Cardiac fibroblast (primary cell): Measurements from ENCODE around the gene DDIT4L.

Source experiments
- DNase-seq, 2 donors: peaks; one replicate each; pipeline versions ENCODE4 v3.0.0 to v3.0.0-alpha.2; 2010; ENCODE audit warnings: low read depth in 2 of 2
- H3K4me3 ChIP-seq, 2 donors: replicated peaks in 1 of 2; 1 replicate in 1 of 2; 2 replicates in 1 of 2; pipeline ENCODE4 v1.5.1; 2011; ENCODE audit warnings: low read depth in 2 of 2, low read length in 2 of 2, mild to moderate bottlenecking in 2 of 2, moderate library complexity in 1 of 2
- CTCF ChIP-seq: IDR thresholded peaks from one replicate; pipeline ENCODE4 v1.5.1; 2011; ENCODE audit warnings: low read depth, mild to moderate bottlenecking, low read length, inconsistent platforms

The DDIT4L gene

GRCh38 chr4:100189820-100190642, at the start of gene DDIT4L:
TSS of gene DDIT4L (minus strand) at chr4:100190468. CDS start at chr4:100189983, 485 bp downstream.
- no peak for TF ChIP-seq CTCF
- H3K4me3 ChIP-seq: peak within 1 kb of the TSS; percentile 53 to 59
- DNase-seq: peak; percentile 33 to 54

- DNase-seq: peak; percentile 19 to 31
- TF ChIP-seq CTCF: no peak
- no peak overlapping the region for H3K4me3 ChIP-seq
These were observed 49.7 kb upstream of the DDIT4L start for GRCh38 chr4:100240008-100240407.

- no peak for TF ChIP-seq CTCF
- H3K4me3 ChIP-seq: no peak overlapping the region
- DNase-seq: no peak
These were observed 34.5 kb upstream of the DDIT4L start for GRCh38 chr4:100224721-100225120.

- no peak overlapping the region for H3K4me3 ChIP-seq
- no peak for DNase-seq
- no peak for TF ChIP-seq CTCF
These were observed 33.9 kb upstream of the DDIT4L start for GRCh38 chr4:100224160-100224559.

- no peak for TF ChIP-seq CTCF
- no peak for DNase-seq
- H3K4me3 ChIP-seq: no peak overlapping the region
These were observed 18.7 kb upstream of the DDIT4L start for GRCh38 chr4:100208964-100209363.

- DNase-seq: peak; percentile 21 to 55
- TF ChIP-seq CTCF: no peak
- no peak overlapping the region for H3K4me3 ChIP-seq
These were observed 18.2 kb upstream of the DDIT4L start for GRCh38 chr4:100208459-100208858.
